ENCODE data around the gene PHF20. TPM values are rescaled to one million over a fixed set of nuclear protein-coding genes. Genes with fewer than 3 reads are reported as not detected.

PHF20 gene
- polyA plus RNA-seq, 3 donors, result 54.7 to 78.2 (median 73.6) TPM

GRCh38 chr20:35979544-35979943, 207.7 kb downstream of the PHF20 start:
- no peak overlapping the region for H3K4me2 ChIP-seq (replicated peaks; ENCODE audit: extremely low read depth, low read length, poor library complexity, severe bottlenecking)
- H3K27me3 Mint-ChIP-seq (ENCODE audit: low read depth in 3 of 3), result peaks cover 0 to 4% (median 3%) of the 10 kb centered on the region in 3 donors
- no peak for TF ChIP-seq CTCF (IDR thresholded peaks at IDR 0.05)
- H3K9me3 ChIP-seq (replicated peaks in 1 of 2; ENCODE audit: control insufficient read depth in 1 of 2, insufficient read depth in 1 of 2, low read length in 2 of 2), result no peaks in the 10 kb centered on the region
- no peak overlapping the region for H3K4me3 Mint-ChIP-seq
- H3K27ac Mint-ChIP-seq, result peak overlapping the region in 3 of 7 donors; percentile 37 to 59 (median 43)
- H3K4me1 Mint-ChIP-seq, result peaks cover 42% of the 10 kb centered on the region
- H3K79me2 ChIP-seq (ENCODE audit: insufficient read depth, low read length), result no peaks in the 10 kb centered on the region
- 59% methylated on average over 3 of the region's 5 CpGs for WGBS (ENCODE audit: insufficient coverage)
- no peak overlapping the region for H2AFZ ChIP-seq (ENCODE audit: insufficient read depth, low read depth, low read length, poor library complexity, severe bottlenecking)
- intact Hi-C loops (cut with micrococcal nuclease), result no loop called here
- H3K9me3 Mint-ChIP-seq, result peaks cover 0 to 3% (median 0%) of the 10 kb centered on the region in 7 donors
- no peaks in the 10 kb centered on the region for H3K36me3 ChIP-seq (replicated peaks in 1 of 2; ENCODE audit: control insufficient read depth in 1 of 2, insufficient read depth in 2 of 2, low read length in 2 of 2)
- H3K36me3 Mint-ChIP-seq, result no peaks in the 10 kb centered on the region
- no peaks in the 10 kb centered on the region for H3K27me3 ChIP-seq (ENCODE audit: control insufficient read depth in 2 of 2, insufficient read depth in 2 of 2, low read length in 2 of 2)
- no peaks in the 10 kb centered on the region for H4K20me1 ChIP-seq (ENCODE audit: insufficient read depth, low read length)
- DNase-seq, result peak in 1 of 3 donors; percentile 20
- H3K27ac ChIP-seq (ENCODE audit: low read depth in 1 of 2, low read length in 2 of 2), result peak overlapping the region in 1 of 2 donors; percentile 69
- no peak overlapping the region for H3K9ac ChIP-seq (ENCODE audit: insufficient read depth, low read length, poor library complexity, severe bottlenecking)
- H3K4me3 ChIP-seq (replicated peaks in 1 of 3; ENCODE audit: low read depth in 2 of 3, low read length in 3 of 3), result no peak overlapping the region
- peaks cover 39 to 46% of the 10 kb centered on the region in 2 donors for H3K4me1 ChIP-seq (ENCODE audit: control insufficient read depth in 1 of 2, insufficient read depth in 2 of 2, low read length in 2 of 2)

- peaks cover 4 to 9% (median 6%) of the 10 kb centered on the region in 3 donors for H3K27me3 Mint-ChIP-seq (ENCODE audit: low read depth in 3 of 3)
- no peak overlapping the region for H3K4me3 ChIP-seq (replicated peaks in 1 of 3; ENCODE audit: low read depth in 2 of 3, low read length in 3 of 3)
- H2AFZ ChIP-seq (ENCODE audit: insufficient read depth, low read depth, low read length, poor library complexity, severe bottlenecking), result peak overlapping the region; percentile 63
- H3K4me2 ChIP-seq (replicated peaks; ENCODE audit: extremely low read depth, low read length, poor library complexity, severe bottlenecking), result no peak overlapping the region
- no peaks in the 10 kb centered on the region for H4K20me1 ChIP-seq (ENCODE audit: insufficient read depth, low read length)
- peaks cover 0 to 3% (median 0%) of the 10 kb centered on the region in 7 donors for H3K9me3 Mint-ChIP-seq
- H3K4me1 Mint-ChIP-seq, result peaks cover 42% of the 10 kb centered on the region
- intact Hi-C loops (cut with micrococcal nuclease), result no loop called here
- 37% methylated on average over 3 of the region's 3 CpGs for whole genome bisulfite sequencing (ENCODE audit: insufficient coverage)
- TF ChIP-seq CTCF (IDR thresholded peaks at IDR 0.05), result no peak
- no peaks in the 10 kb centered on the region for H3K36me3 Mint-ChIP-seq
- H3K4me1 ChIP-seq (ENCODE audit: control insufficient read depth in 1 of 2, insufficient read depth in 2 of 2, low read length in 2 of 2), result peaks cover 37 to 46% of the 10 kb centered on the region in 2 donors
- H3K27ac Mint-ChIP-seq, result peak overlapping the region in 3 of 7 donors; percentile 38 to 55 (median 51)
- H3K36me3 ChIP-seq (replicated peaks in 1 of 2; ENCODE audit: control insufficient read depth in 1 of 2, insufficient read depth in 2 of 2, low read length in 2 of 2), result no peaks in the 10 kb centered on the region
- no peaks in the 10 kb centered on the region for H3K27me3 ChIP-seq (ENCODE audit: control insufficient read depth in 2 of 2, insufficient read depth in 2 of 2, low read length in 2 of 2)
- no peak overlapping the region for H3K9ac ChIP-seq (ENCODE audit: insufficient read depth, low read length, poor library complexity, severe bottlenecking)
- no peak overlapping the region for H3K4me3 Mint-ChIP-seq
- DNase-seq, result peak; percentile 18 to 38 (median 29)
- H3K27ac ChIP-seq (ENCODE audit: low read depth in 1 of 2, low read length in 2 of 2), result no peak overlapping the region
- no peaks in the 10 kb centered on the region for H3K79me2 ChIP-seq (ENCODE audit: insufficient read depth, low read length)
- H3K9me3 ChIP-seq (replicated peaks in 1 of 2; ENCODE audit: control insufficient read depth in 1 of 2, insufficient read depth in 1 of 2, low read length in 2 of 2), result no peaks in the 10 kb centered on the region
Measured at GRCh38 chr20:35981969-35982368, 210.2 kb downstream of the PHF20 start.
